Caco-2 (cell line): ENCODE measurements around the gene TCN1. TPM values are rescaled to one million over a fixed set of nuclear protein-coding genes. Genes with fewer than 3 reads are reported as not detected.

Source experiments
- BruUV-seq: library from RNA; stranded (reverse); fragments of 400-500 nt; replicated peaks from 2 replicates; lab custom pipeline; 2021; lab: Mats Ljungman, UMichigan
- CTCF ChIA-PET: fragments of 300-600 bp; sonication (Branson Sonifier 250); formaldehyde crosslinking; loops from one replicate; lab custom pipeline; 2022; ENCODE audit warnings: antibody characterized with exemption; lab: Charles Lee
- POLR2A ChIA-PET: fragments of 300-600 bp; sonication (Branson Sonifier 250); formaldehyde crosslinking; loops from one replicate; lab custom pipeline; 2022; ENCODE audit warnings: antibody characterized with exemption; lab: Charles Lee
- DNase-seq, 2 experiments: peaks; one replicate each; pipeline versions ENCODE4 v3.0.0 to v3.0.0-alpha.2; 2020 to 2022
- H3K27me3 ChIP-seq: replicated peaks from 2 replicates; pipeline ENCODE4 v1.6.0; 2011; ENCODE audit warnings: low read length; ENCODE audit not compliant: control insufficient read depth, insufficient read depth
- H3K36me3 ChIP-seq: 2 replicates; pipeline ENCODE4 v1.5.1; 2011; ENCODE audit warnings: low read length; ENCODE audit not compliant: control insufficient read depth, insufficient read depth
- H3K4me1 ChIP-seq: fragments of 250-450 bp; sonication (Bioruptor Pico); 2 replicates; pipeline ENCODE4 v1.5.1; 2020; ENCODE audit warnings: mild to moderate bottlenecking
- H3K4me3 ChIP-seq: 2 replicates; pipeline ENCODE4 v1.5.1; 2011; ENCODE audit warnings: low read depth, mild to moderate bottlenecking, control low read depth, low read length
- H3K9me3 ChIP-seq: fragments of 250-450 bp; sonication (Bioruptor Pico); 2 replicates; pipeline ENCODE4 v1.5.1; 2020; ENCODE audit warnings: mild to moderate bottlenecking, moderate library complexity
- H3K27ac Mint-ChIP-seq: one replicate; pipeline ENCODE4 v1.8.0; 2022; ENCODE audit warnings: mixed read lengths; ENCODE audit not compliant: unreplicated experiment
- H3K27me3 Mint-ChIP-seq: one replicate; pipeline ENCODE4 v1.8.0; 2022; ENCODE audit warnings: mixed read lengths; ENCODE audit not compliant: insufficient read depth, unreplicated experiment
- H3K36me3 Mint-ChIP-seq: one replicate; pipeline ENCODE4 v1.8.0; 2022; ENCODE audit warnings: mild to moderate bottlenecking, mixed read lengths; ENCODE audit not compliant: insufficient read depth, unreplicated experiment
- H3K4me1 Mint-ChIP-seq: one replicate; pipeline ENCODE4 v1.8.0; 2022; ENCODE audit warnings: low read depth, mixed read lengths; ENCODE audit not compliant: unreplicated experiment
- H3K4me3 Mint-ChIP-seq: one replicate; pipeline ENCODE4 v1.8.0; 2022; ENCODE audit warnings: mild to moderate bottlenecking, moderate library complexity, mixed read lengths; ENCODE audit not compliant: unreplicated experiment
- H3K9me3 Mint-ChIP-seq: one replicate; pipeline ENCODE4 v1.8.0; 2022; ENCODE audit warnings: mixed read lengths; ENCODE audit not compliant: unreplicated experiment
- intact Hi-C: fragments of 100-400 bp; cut with micrococcal nuclease; formaldehyde crosslinking; loops from one replicate; pipeline ENCODE4 v1.10.0; 2022; ENCODE audit not compliant: unreplicated experiment
- total RNA-seq: library from RNA; stranded (reverse); gene quantifications from 2 replicates; pipeline ENCODE4 v1.2.3, GENCODE V29; 2022
- TF ChIP-seq, protein P1 (sequence below), 2 experiments: fragments of 200-600 bp in 1 of 2; IDR thresholded peaks; 1 replicate in 1 of 2; 2 replicates in 1 of 2; pipeline versions ENCODE4 v1.5.1 to v1.8.0; 2011 to 2022; ENCODE audit warnings: antibody characterized with exemption in 1 of 2, control low read depth in 1 of 2, inconsistent platforms in 1 of 2, low read depth in 1 of 2, low read length in 1 of 2, mild to moderate bottlenecking in 1 of 2, moderate library complexity in 1 of 2; ENCODE audit not compliant: insufficient read depth in 1 of 2, severe bottlenecking in 1 of 2, unreplicated experiment in 1 of 2

The TCN1 gene
- total RNA-seq, 1 experiment from 2014 or later, result not detected

GRCh38 chr11:59877784-59878183 is 11.5 kb upstream of the TCN1 start:
- BruUV-seq, result no TSS peak
- peaks cover 12% of the 10 kb centered on the region for H3K4me1 Mint-ChIP-seq
- Histone ChIP-seq H3K4me3 (no peak overlapping the region), H3K4me1 (peaks cover 10% of the 10 kb centered on the region), H3K36me3 (no peaks in the 10 kb centered on the region), H3K9me3 (no peaks in the 10 kb centered on the region), H3K27me3 (no peaks in the 10 kb centered on the region)
- DNase-seq, result no peak
- no peaks in the 10 kb centered on the region for H3K36me3 Mint-ChIP-seq
- intact Hi-C loops, result no loop called here
- H3K9me3 Mint-ChIP-seq, result no peaks in the 10 kb centered on the region
- ChIA-PET POLR2A (no interaction called here), CTCF (no interaction called here)
- H3K27me3 Mint-ChIP-seq, result no peaks in the 10 kb centered on the region
- no peak overlapping the region for H3K27ac Mint-ChIP-seq
- H3K4me3 Mint-ChIP-seq, result no peak overlapping the region
- TF ChIP-seq, protein P1, sequence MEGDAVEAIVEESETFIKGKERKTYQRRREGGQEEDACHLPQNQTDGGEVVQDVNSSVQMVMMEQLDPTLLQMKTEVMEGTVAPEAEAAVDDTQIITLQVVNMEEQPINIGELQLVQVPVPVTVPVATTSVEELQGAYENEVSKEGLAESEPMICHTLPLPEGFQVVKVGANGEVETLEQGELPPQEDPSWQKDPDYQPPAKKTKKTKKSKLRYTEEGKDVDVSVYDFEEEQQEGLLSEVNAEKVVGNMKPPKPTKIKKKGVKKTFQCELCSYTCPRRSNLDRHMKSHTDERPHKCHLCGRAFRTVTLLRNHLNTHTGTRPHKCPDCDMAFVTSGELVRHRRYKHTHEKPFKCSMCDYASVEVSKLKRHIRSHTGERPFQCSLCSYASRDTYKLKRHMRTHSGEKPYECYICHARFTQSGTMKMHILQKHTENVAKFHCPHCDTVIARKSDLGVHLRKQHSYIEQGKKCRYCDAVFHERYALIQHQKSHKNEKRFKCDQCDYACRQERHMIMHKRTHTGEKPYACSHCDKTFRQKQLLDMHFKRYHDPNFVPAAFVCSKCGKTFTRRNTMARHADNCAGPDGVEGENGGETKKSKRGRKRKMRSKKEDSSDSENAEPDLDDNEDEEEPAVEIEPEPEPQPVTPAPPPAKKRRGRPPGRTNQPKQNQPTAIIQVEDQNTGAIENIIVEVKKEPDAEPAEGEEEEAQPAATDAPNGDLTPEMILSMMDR (IDR thresholded peaks at IDR 0.05; ENCODE audit: insufficient read depth in 1 of 2, low read depth in 1 of 2, low read length in 1 of 2, severe bottlenecking in 1 of 2, unreplicated experiment in 1 of 2), result no peak

DNA sequence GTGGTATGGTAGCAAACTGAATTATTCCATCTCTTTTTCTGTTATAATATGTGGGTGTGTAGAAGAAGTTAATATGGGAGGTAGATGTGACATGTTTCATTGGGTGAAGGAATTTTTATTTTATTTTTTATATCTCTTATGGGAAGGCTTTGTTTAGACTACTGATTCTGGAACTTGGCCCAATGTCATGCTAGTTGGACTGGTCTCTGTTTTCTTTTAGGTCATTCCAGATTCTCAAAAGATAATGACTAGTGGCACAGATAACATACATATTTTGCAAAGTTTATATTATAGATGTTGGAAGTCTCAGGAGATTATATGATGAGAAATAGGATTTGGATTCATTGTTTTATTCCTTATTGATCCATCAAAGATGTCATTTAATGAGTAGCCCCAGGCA is 11.0 kb upstream of the TCN1 start:
- DNase-seq, result no peak
- H3K4me1 ChIP-seq, result peaks cover 10% of the 10 kb centered on the region
- no peaks in the 10 kb centered on the region for H3K36me3 ChIP-seq
- no TSS peak for BruUV-seq
- no peaks in the 10 kb centered on the region for H3K9me3 ChIP-seq
- Mint-ChIP-seq H3K27me3 (no peaks in the 10 kb centered on the region), H3K4me1 (peaks cover 12% of the 10 kb centered on the region), H3K4me3 (no peak overlapping the region), H3K36me3 (no peaks in the 10 kb centered on the region), H3K27ac (no peak overlapping the region), H3K9me3 (no peaks in the 10 kb centered on the region)
- CTCF ChIA-PET, result no interaction called here
- TF ChIP-seq, protein P1 (IDR thresholded peaks at IDR 0.05; ENCODE audit: insufficient read depth in 1 of 2, low read depth in 1 of 2, low read length in 1 of 2, severe bottlenecking in 1 of 2, unreplicated experiment in 1 of 2), result no peak
- POLR2A ChIA-PET, result no interaction called here
- intact Hi-C loops, result no loop called here
- H3K27me3 ChIP-seq, result no peaks in the 10 kb centered on the region
- H3K4me3 ChIP-seq, result no peak overlapping the region

DNA sequence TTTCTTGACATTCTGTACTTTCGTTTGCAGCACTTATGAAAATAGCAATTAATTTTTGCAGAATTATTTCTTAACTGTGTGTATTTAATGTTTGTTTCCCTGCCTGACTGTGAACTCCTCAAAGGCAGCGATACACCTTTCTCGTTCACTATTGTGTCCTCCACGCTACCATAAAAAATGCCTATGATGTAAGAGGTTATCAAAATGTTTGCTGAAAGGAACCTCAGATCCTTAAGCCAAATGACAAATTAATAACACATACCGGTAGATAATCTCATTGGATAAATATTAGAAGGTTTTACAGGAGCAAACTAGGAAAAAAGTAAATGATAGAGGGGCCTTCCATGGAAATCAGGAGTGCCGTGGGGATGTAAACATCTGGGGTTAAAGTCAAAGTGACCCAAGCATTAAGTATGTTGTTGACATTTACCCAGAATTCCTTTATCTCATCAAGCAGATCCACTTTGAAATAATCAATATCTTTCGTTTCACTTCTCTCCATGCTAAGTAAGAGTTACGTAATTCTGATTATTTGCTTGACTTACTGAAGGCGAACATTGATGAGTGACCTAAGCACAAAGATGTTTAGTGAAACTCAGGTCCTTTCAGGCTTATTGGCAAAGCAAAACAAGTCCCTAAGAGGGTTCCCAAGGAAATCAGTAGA is 9.7 kb upstream of the TCN1 start:
- POLR2A ChIA-PET, result no interaction called here
- intact Hi-C loops, result no loop called here

More for the DNA sequence above, 9.7 kb upstream of the TCN1 start:
- TF ChIP-seq, protein P1 (IDR thresholded peaks at IDR 0.05; ENCODE audit: insufficient read depth in 1 of 2, low read depth in 1 of 2, low read length in 1 of 2, severe bottlenecking in 1 of 2, unreplicated experiment in 1 of 2), result no peak
- Mint-ChIP-seq H3K27me3 (no peaks in the 10 kb centered on the region), H3K4me3 (peak overlapping the region; percentile 49), H3K36me3 (no peaks in the 10 kb centered on the region), H3K4me1 (peaks cover 12% of the 10 kb centered on the region), H3K9me3 (peaks cover 4% of the 10 kb centered on the region), H3K27ac (no peak overlapping the region)
- no peaks in the 10 kb centered on the region for H3K36me3 ChIP-seq
- H3K27me3 ChIP-seq, result no peaks in the 10 kb centered on the region
- no peaks in the 10 kb centered on the region for H3K9me3 ChIP-seq
- peak in 1 of 2 experiments; percentile 27 for DNase-seq
- CTCF ChIA-PET, result no interaction called here
- H3K4me1 ChIP-seq, result peaks cover 10% of the 10 kb centered on the region
- no TSS peak for BruUV-seq
- no peak overlapping the region for H3K4me3 ChIP-seq
